GM23338 (cell line): ENCODE data around the gene ZNF580. TPM values are rescaled to one million over a fixed set of nuclear protein-coding genes. Genes with fewer than 3 reads are reported as not detected.

Experiments used
- ATAC-seq: fragments of 200-7000 bp; cut with Tn5 transposase; 3 replicates; pipeline ENCODE4 v1.9.1; 2020
- DNase-seq: peaks from one replicate; pipeline ENCODE4 v3.0.0-alpha.2; 2015; ENCODE audit warnings: low spot score
- H2AFZ ChIP-seq: fragments of 200-600 bp; sonication (generic); 2 replicates; pipeline ENCODE4 v1.8.0; 2016; ENCODE audit warnings: antibody characterized with exemption, mild to moderate bottlenecking, moderate library complexity
- H3F3A ChIP-seq: fragments of 200-600 bp; sonication (generic); replicated peaks from 2 replicates; pipeline ENCODE4 v1.8.0; 2017; ENCODE audit warnings: antibody characterized with exemption, mixed run types, low read depth
- H3K27ac ChIP-seq: fragments of 200-600 bp; sonication (generic); 2 replicates; pipeline ENCODE4 v1.6.1; 2016; ENCODE audit warnings: low read depth
- H3K27me3 ChIP-seq: fragments of 200-600 bp; sonication (generic); 2 replicates; pipeline ENCODE4 v1.8.0; 2016; ENCODE audit warnings: mild to moderate bottlenecking, mixed run types, moderate library complexity; ENCODE audit not compliant: insufficient read depth
- H3K36me3 ChIP-seq: fragments of 200-600 bp; sonication (generic); 2 replicates; pipeline ENCODE4 v1.8.0; 2016; ENCODE audit warnings: mild to moderate bottlenecking; ENCODE audit not compliant: insufficient read depth
- H3K4me1 ChIP-seq: fragments of 200-600 bp; sonication (generic); 2 replicates; pipeline ENCODE4 v1.8.0; 2016; ENCODE audit warnings: mild to moderate bottlenecking, moderate library complexity; ENCODE audit not compliant: insufficient read depth
- H3K4me2 ChIP-seq: fragments of 200-600 bp; sonication (generic); 2 replicates; pipeline ENCODE4 v1.7.1; 2017; ENCODE audit warnings: mixed run types
- H3K4me3 ChIP-seq: fragments of 200-600 bp; sonication (generic); 2 replicates; pipeline ENCODE4 v1.6.1; 2016; ENCODE audit warnings: mixed run types
- H3K79me2 ChIP-seq: fragments of 200-600 bp; sonication (generic); replicated peaks from 2 replicates; pipeline ENCODE4 v1.8.0; 2017; ENCODE audit warnings: mild to moderate bottlenecking; ENCODE audit not compliant: insufficient read depth
- H3K9me2 ChIP-seq: fragments of 200-600 bp; sonication (generic); 2 replicates; pipeline ENCODE4 v1.8.0; 2017; ENCODE audit not compliant: insufficient read depth
- H4K20me1 ChIP-seq: fragments of 200-600 bp; sonication (generic); replicated peaks from 2 replicates; pipeline ENCODE4 v1.8.0; 2017; ENCODE audit warnings: mild to moderate bottlenecking; ENCODE audit not compliant: insufficient read depth
- H3K27ac Mint-ChIP-seq: 2 replicates; pipeline ENCODE4 v1.8.0; 2020; ENCODE audit warnings: inconsistent platforms, mild to moderate bottlenecking, moderate library complexity, mixed read lengths
- H3K27me3 Mint-ChIP-seq: 3 replicates; pipeline ENCODE4 v1.8.0; 2022; ENCODE audit warnings: low read depth, mild to moderate bottlenecking, moderate library complexity, mixed read lengths, inconsistent platforms; ENCODE audit not compliant: insufficient read depth, poor library complexity
- H3K36me3 Mint-ChIP-seq: 3 replicates; pipeline ENCODE4 v1.8.0; 2021; ENCODE audit warnings: low read depth, mild to moderate bottlenecking, inconsistent platforms, moderate library complexity, mixed read lengths
- H3K4me1 Mint-ChIP-seq: 3 replicates; pipeline ENCODE4 v1.8.0; 2020; ENCODE audit warnings: mild to moderate bottlenecking, inconsistent platforms, mixed read lengths
- H3K4me3 Mint-ChIP-seq: 3 replicates; pipeline ENCODE4 v1.8.0; 2021; ENCODE audit warnings: moderate library complexity, mild to moderate bottlenecking, inconsistent platforms, mixed read lengths
- H3K9me3 Mint-ChIP-seq: 3 replicates; pipeline ENCODE4 v1.8.0; 2020; ENCODE audit warnings: moderate library complexity, mild to moderate bottlenecking, inconsistent platforms, mixed read lengths
- CREB1 ChIP-seq: fragments of 250-450 bp; sonication (Bioruptor Pico); IDR thresholded peaks from 2 replicates; pipeline ENCODE4 v1.5.0; 2020; ENCODE audit warnings: low read depth, mild to moderate bottlenecking, moderate library complexity
- EZH2phosphoT487 ChIP-seq: fragments of 200-600 bp; sonication (generic); IDR thresholded peaks from one replicate; pipeline ENCODE4 v1.8.1; 2018; ENCODE audit warnings: antibody characterized with exemption; ENCODE audit not compliant: unreplicated experiment
- NANOG ChIP-seq: IDR thresholded peaks from 2 replicates; pipeline ENCODE4 v1.6.1; 2016; ENCODE audit warnings: antibody characterized with exemption, borderline replicate concordance
- POLR2AphosphoS5 ChIP-seq: IDR thresholded peaks from 2 replicates; pipeline ENCODE4 v1.6.1; 2016; ENCODE audit warnings: antibody characterized with exemption, low read depth
- STAT1 ChIP-seq: IDR thresholded peaks from one replicate; pipeline ENCODE4 v1.6.1; 2016; ENCODE audit warnings: antibody characterized with exemption; ENCODE audit not compliant: unreplicated experiment
- ZNF331 ChIP-seq: fragments of 250-450 bp; sonication (Bioruptor Pico); IDR thresholded peaks from 2 replicates; pipeline ENCODE4 v1.5.0; 2020; ENCODE audit warnings: low read depth, mild to moderate bottlenecking, moderate library complexity
- polyA plus RNA-seq: library from polyadenylated mRNA; unstranded; fragments of >200 nt; fragmentation: Nextera tagmentation; extraction: Ambion mirVana; gene quantifications from 2 replicates; pipeline ENCODE4 v1.2.1, GENCODE V29; 2016
- total RNA-seq: library from RNA; depleted of rRNA; stranded (reverse); fragments of >200 nt; shearing (Covaris generic); gene quantifications from 2 replicates; pipeline ENCODE4 v1.2.3, GENCODE V29; 2014
- TF ChIP-seq, protein P1 (sequence below): IDR thresholded peaks from one replicate; pipeline ENCODE4 v1.6.1; 2018; ENCODE audit warnings: antibody characterized with exemption; ENCODE audit not compliant: unreplicated experiment

ZNF580 gene
- total and polyA plus RNA-seq, 2 experiments from 2014 or later, result 18.7 to 23.6 TPM

DNA sequence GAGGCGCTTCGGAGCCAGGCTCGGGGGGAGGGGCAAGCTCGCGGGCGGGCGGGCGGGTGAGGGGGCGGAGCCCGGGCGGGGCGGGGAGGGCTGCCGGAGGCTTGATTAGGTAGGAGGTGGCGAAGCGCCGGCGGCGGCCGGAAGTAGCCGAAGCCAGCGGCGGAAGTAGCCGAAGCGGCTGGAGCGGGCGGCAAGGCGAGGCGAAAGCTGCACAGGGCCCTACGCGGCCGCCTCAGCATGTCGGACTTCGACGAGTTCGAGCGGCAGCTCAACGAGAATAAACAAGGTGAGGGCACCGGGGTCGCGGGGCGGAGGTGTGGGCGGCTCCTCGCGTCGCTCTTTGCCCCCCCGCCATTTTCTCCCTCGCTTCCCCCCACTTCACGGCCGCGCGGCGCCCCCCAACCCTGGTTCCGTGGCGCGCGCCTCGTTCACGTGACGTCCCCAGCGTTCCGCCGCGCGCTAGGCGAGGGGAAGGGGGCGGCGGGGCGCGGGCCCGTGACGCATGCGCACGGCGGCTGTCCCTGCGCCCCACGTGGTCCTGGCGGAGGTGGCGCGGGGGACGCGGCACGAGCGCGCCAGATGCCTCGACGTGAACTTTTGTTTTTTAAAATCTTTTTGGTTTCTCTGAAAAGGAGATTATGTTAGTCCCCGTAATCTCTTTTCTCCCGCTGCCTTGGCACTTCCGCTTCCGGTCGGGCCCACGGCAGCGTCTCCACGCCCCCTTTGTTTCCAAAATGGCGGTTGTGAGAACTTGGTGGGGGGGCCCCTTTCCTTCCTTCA, 14.3 kb downstream of the ZNF580 start, which contains the start of gene U2AF2:
TSS of gene U2AF2 (plus strand) at position 168 of the 780 bp plus-strand sequence. CDS start at position 238, 70 bp downstream.
- peak; percentile 48 for ATAC-seq
- peak; percentile 93 for DNase-seq
- Histone ChIP-seq H3K9me2 (no peaks in the 10 kb centered on the region), H3F3A (peaks cover 20% of the 10 kb centered on the region), H3K4me3 (peak within 1 kb of the TSS; percentile 100), H4K20me1 (peaks cover 39% of the 10 kb centered on the region), H3K36me3 (no peaks in the 10 kb centered on the region), H3K4me2 (peak within 1 kb of the TSS; percentile 100), H3K4me1 (peaks cover 27% of the 10 kb centered on the region), H2AFZ (no peak within 1 kb of the TSS; the same call in 1 of the 2 replicates), H3K27ac (peak within 1 kb of the TSS; percentile 98), H3K27me3 (no peaks in the 10 kb centered on the region), H3K79me2 (peaks cover 48% of the 10 kb centered on the region)
- TF ChIP-seq, protein P1, sequence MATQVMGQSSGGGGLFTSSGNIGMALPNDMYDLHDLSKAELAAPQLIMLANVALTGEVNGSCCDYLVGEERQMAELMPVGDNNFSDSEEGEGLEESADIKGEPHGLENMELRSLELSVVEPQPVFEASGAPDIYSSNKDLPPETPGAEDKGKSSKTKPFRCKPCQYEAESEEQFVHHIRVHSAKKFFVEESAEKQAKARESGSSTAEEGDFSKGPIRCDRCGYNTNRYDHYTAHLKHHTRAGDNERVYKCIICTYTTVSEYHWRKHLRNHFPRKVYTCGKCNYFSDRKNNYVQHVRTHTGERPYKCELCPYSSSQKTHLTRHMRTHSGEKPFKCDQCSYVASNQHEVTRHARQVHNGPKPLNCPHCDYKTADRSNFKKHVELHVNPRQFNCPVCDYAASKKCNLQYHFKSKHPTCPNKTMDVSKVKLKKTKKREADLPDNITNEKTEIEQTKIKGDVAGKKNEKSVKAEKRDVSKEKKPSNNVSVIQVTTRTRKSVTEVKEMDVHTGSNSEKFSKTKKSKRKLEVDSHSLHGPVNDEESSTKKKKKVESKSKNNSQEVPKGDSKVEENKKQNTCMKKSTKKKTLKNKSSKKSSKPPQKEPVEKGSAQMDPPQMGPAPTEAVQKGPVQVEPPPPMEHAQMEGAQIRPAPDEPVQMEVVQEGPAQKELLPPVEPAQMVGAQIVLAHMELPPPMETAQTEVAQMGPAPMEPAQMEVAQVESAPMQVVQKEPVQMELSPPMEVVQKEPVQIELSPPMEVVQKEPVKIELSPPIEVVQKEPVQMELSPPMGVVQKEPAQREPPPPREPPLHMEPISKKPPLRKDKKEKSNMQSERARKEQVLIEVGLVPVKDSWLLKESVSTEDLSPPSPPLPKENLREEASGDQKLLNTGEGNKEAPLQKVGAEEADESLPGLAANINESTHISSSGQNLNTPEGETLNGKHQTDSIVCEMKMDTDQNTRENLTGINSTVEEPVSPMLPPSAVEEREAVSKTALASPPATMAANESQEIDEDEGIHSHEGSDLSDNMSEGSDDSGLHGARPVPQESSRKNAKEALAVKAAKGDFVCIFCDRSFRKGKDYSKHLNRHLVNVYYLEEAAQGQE, result no peak
- no peak for TF ChIP-seq EZH2phosphoT487
- TF ChIP-seq POLR2AphosphoS5, result peak; percentile 44; the same call in 1 of the 2 replicates
- peak; percentile 59 for TF ChIP-seq CREB1 (CRISPR knock-in tag)
- Mint-ChIP-seq H3K36me3 (peaks cover 39% of the 10 kb centered on the region), H3K27me3 (peaks cover 31% of the 10 kb centered on the region), H3K4me1 (peaks cover 47% of the 10 kb centered on the region), H3K27ac (peak within 1 kb of the TSS; percentile 99), H3K4me3 (peak within 1 kb of the TSS; percentile 92), H3K9me3 (no peaks in the 10 kb centered on the region; the same call in 2 of the 3 replicates)

DNA sequence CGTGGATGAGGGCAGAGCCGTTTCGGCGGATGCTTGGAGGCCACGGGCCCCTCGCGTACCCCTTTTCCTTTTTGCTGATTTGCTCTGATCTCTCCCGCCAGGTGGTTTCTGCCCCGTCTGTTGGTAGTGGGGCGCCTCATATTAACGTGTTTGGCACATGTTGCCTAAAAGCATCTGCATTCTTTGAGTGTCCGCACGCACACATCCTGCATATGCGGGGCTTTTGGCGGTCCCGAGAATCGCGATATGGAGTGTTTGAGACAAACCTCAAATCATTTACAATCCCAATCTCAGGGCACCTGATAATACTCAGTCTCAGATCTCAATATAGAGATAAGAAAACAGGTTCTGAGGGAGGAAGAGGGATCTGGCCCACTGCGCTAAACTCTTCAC, 14.8 kb downstream of the ZNF580 start:
- no peak for TF ChIP-seq CREB1 (CRISPR knock-in tag)
- TF ChIP-seq, protein P1, result no peak
- no peak for TF ChIP-seq NANOG
- TF ChIP-seq ZNF331 (CRISPR knock-in tag), result no peak
- TF ChIP-seq POLR2AphosphoS5, result no peak
- no peak for TF ChIP-seq STAT1
- Histone ChIP-seq H3K9me2 (no peaks in the 10 kb centered on the region), H4K20me1 (peaks cover 41% of the 10 kb centered on the region), H3K79me2 (peaks cover 54% of the 10 kb centered on the region), H3K4me3 (peak overlapping the region; percentile 100), H3F3A (peaks cover 20% of the 10 kb centered on the region), H3K4me2 (peak overlapping the region; percentile 100), H3K4me1 (peaks cover 27% of the 10 kb centered on the region), H3K27ac (peak overlapping the region; percentile 98), H2AFZ (no peak overlapping the region), H3K36me3 (no peaks in the 10 kb centered on the region), H3K27me3 (no peaks in the 10 kb centered on the region)
- peaks cover 31% of the 10 kb centered on the region for H3K27me3 Mint-ChIP-seq
- H3K4me3 Mint-ChIP-seq, result peak overlapping the region; percentile 92
- H3K27ac Mint-ChIP-seq, result peak overlapping the region; percentile 99
- no peaks in the 10 kb centered on the region; the same call in 2 of the 3 replicates for H3K9me3 Mint-ChIP-seq
- ATAC-seq (no peak), DNase-seq (no peak)
- H3K4me1 Mint-ChIP-seq, result peaks cover 47% of the 10 kb centered on the region
- peaks cover 44% of the 10 kb centered on the region for H3K36me3 Mint-ChIP-seq
